ENCODE data around the gene PPP2R5D. TPM values are rescaled to one million over a fixed set of nuclear protein-coding genes. Genes with fewer than 3 reads are reported as not detected.
A peak's percentile ranks its signal among the peaks of the same experiment; 100 is the strongest.

PPP2R5D gene
- total RNA-seq, 1 donor from 2014 or later: 55.1 TPM

DNA sequence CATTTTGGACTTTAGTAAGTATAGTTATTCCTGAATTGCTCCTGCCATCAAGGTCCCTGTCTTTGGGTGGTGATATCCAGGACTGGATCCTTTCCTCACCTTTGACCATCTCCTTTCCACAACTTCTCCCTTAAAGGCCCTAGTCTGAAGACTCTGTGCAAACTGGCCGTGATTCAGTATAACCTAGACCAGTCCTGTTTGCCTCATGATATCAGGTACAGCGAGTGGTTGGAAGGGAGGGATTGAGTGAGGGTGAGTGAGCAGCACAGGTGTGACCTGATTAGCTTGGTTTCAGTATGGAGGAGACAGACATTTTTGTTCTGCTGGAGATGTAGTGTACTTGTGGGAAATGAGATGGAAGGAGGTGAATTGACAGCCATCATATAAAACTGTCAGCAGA is 34.8 kb downstream of the PPP2R5D start:
- H3K9me3 Mint-ChIP-seq: no peaks in the 10 kb centered on the region
- TF ChIP-seq, protein P1, sequence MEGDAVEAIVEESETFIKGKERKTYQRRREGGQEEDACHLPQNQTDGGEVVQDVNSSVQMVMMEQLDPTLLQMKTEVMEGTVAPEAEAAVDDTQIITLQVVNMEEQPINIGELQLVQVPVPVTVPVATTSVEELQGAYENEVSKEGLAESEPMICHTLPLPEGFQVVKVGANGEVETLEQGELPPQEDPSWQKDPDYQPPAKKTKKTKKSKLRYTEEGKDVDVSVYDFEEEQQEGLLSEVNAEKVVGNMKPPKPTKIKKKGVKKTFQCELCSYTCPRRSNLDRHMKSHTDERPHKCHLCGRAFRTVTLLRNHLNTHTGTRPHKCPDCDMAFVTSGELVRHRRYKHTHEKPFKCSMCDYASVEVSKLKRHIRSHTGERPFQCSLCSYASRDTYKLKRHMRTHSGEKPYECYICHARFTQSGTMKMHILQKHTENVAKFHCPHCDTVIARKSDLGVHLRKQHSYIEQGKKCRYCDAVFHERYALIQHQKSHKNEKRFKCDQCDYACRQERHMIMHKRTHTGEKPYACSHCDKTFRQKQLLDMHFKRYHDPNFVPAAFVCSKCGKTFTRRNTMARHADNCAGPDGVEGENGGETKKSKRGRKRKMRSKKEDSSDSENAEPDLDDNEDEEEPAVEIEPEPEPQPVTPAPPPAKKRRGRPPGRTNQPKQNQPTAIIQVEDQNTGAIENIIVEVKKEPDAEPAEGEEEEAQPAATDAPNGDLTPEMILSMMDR (conservative IDR thresholded peaks at IDR 0.05): no peak
- peaks cover 15% of the 10 kb centered on the region for H3K36me3 Mint-ChIP-seq
- no peak overlapping the region for H3K27ac Mint-ChIP-seq
- peak overlapping the region; percentile 63 for H3K4me3 Mint-ChIP-seq
- peaks cover 20% of the 10 kb centered on the region for H3K4me1 Mint-ChIP-seq (ENCODE audit: unreplicated experiment)
- DNase-seq (ENCODE audit: extremely low spot score, unreplicated experiment): no peak
- no peaks in the 10 kb centered on the region for H3K27me3 Mint-ChIP-seq

DNA sequence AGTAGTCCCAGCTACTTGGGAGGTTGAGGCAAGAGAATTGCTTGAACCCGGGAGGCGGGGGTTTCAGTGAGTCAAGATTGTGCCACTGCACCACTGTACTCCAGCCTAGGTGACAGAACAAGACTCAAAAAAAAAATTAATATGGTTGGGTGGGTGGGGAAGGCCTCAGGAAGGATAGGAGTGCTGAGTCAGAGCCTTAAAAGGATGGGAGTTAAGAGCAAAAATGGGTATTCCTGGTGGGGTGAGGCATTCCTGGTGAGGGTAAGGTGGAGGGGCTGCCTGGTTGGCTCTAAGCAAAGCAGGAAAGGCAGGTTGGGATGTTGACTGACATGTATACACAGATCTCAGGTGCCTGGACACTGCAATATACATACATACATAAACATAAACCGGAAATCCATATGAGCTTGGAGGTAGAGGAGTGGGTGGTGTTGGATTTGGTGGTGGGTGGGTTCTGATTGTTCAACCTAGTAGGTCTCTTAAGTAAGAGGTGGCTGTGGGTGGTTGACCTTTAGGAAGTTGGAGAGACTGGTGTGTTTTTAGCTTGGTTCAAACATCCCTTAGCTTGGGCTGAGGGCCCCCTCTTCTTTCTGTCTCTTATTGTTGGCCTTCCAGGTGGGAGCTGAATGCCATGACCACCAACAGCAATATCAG is 35.8 kb downstream of the PPP2R5D start:
- Mint-ChIP-seq H3K27me3 (no peaks in the 10 kb centered on the region), H3K4me1 (ENCODE audit: unreplicated experiment) (peaks cover 15% of the 10 kb centered on the region), H3K9me3 (no peaks in the 10 kb centered on the region), H3K4me3 (peak overlapping the region; percentile 81), H3K36me3 (peaks cover 23% of the 10 kb centered on the region), H3K27ac (peak overlapping the region; percentile 80)
- TF ChIP-seq, protein P1 (conservative IDR thresholded peaks at IDR 0.05): no peak
- DNase-seq (ENCODE audit: extremely low spot score, unreplicated experiment): no peak

DNA sequence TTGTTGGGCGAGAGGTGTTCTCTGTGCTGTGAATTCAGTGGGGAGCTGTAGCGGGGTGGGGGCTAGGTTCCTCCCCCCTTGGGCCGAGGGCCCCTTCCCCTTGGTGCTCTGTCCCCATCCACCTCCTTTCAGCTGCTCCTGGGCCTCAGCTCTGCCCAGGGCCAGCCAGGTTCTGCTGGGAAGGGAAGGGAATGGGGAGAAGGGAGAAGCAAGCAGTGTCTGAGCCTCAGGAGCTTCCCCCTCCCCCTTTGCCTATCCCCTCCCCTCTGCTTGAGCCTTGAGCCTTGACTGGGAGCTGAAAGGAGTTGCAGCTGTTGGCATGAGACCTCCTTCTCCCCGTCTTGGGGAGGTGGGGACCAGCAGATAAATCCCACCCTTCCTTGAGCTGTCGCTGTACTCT is 36.5 kb downstream of the PPP2R5D start:
- H3K36me3 Mint-ChIP-seq: peaks cover 25% of the 10 kb centered on the region
- TF ChIP-seq, protein P1 (conservative IDR thresholded peaks at IDR 0.05): no peak

DNA sequence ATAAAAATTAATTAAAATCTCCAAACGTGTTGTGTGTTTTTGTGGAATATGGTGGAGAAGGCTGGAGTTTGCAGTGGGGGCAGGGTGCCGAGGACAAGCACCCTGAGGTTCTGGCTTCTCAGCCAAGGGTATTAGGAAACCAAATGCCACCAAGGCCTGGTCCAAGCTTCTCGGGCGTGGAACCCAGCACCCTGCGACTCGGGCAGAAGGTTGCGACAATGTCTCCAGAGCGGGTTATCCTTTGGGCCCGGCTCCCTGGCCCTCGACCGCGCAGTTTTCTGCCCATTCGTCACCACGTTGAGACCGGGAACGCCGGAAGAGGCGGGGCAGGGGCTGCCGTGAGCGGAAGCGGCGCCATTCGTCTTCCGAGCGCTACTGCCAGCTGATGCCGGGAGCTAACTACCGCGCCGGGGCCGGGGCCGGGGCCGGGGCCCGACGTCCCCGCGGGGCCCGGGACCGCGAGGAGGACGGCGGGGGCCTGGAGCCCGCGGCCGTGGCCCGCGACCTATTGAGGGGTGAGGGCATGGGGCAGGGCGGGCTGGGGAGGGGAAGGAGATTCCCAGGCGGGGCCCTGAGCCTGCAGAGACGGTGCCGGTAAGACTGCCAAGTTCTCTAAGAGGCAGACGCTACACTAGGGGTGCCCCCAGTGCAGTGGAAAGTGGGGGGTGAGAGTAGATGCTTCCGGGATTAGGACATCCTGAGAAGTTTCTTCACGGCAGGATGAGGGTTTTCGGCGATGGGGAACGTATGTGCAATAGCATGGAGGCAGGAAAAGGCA is 37.1 kb downstream of the PPP2R5D start, which contains the start of gene RRP36:
Gene RRP36, plus strand, starts transcription at position 354 of the 778 bp plus-strand sequence. Its CDS starts 32 bp downstream, at position 386.
- no peaks in the 10 kb centered on the region for H3K27me3 Mint-ChIP-seq
- no peaks in the 10 kb centered on the region for H3K9me3 Mint-ChIP-seq
- DNase-seq (ENCODE audit: extremely low spot score, unreplicated experiment): peak; percentile 81
- TF ChIP-seq, protein P1 (conservative IDR thresholded peaks at IDR 0.05): no peak
- H3K4me3 Mint-ChIP-seq: peak within 1 kb of the TSS; percentile 98
- H3K36me3 Mint-ChIP-seq: peaks cover 28% of the 10 kb centered on the region
- H3K4me1 Mint-ChIP-seq (ENCODE audit: unreplicated experiment): peaks cover 10% of the 10 kb centered on the region
- peak within 1 kb of the TSS; percentile 84 for H3K27ac Mint-ChIP-seq

More for the DNA sequence above, 36.5 kb downstream of the PPP2R5D start:
- no peaks in the 10 kb centered on the region for H3K27me3 Mint-ChIP-seq
- H3K9me3 Mint-ChIP-seq: no peaks in the 10 kb centered on the region
- peak overlapping the region; percentile 85 for H3K4me3 Mint-ChIP-seq
- H3K4me1 Mint-ChIP-seq (ENCODE audit: unreplicated experiment): peaks cover 15% of the 10 kb centered on the region
- DNase-seq (ENCODE audit: extremely low spot score, unreplicated experiment): no peak
- peak overlapping the region; percentile 80 for H3K27ac Mint-ChIP-seq

- peaks cover 8% of the 10 kb centered on the region for H3K4me1 Mint-ChIP-seq (ENCODE audit: unreplicated experiment)
- H3K27me3 Mint-ChIP-seq: no peaks in the 10 kb centered on the region
- DNase-seq (ENCODE audit: extremely low spot score, unreplicated experiment): no peak
- no peaks in the 10 kb centered on the region for H3K9me3 Mint-ChIP-seq
- peaks cover 30% of the 10 kb centered on the region for H3K36me3 Mint-ChIP-seq
- no peak overlapping the region for H3K27ac Mint-ChIP-seq
- H3K4me3 Mint-ChIP-seq: peak overlapping the region; percentile 10
- TF ChIP-seq, protein P1 (conservative IDR thresholded peaks at IDR 0.05): no peak
Measured at GRCh38 chr6:43024436-43024835, 40.1 kb downstream of the PPP2R5D start.

Data from type B pancreatic cell (in vitro differentiated cells).